ENCODE measurements around the gene POU3F3. TPM values are rescaled to one million over a fixed set of nuclear protein-coding genes. Genes with fewer than 3 reads are reported as not detected.

The POU3F3 gene
- total RNA-seq, 1 experiment from 2014 or later, result not detected

- H3K4me1 ChIP-seq (ENCODE audit: control insufficient read depth in 1 of 2, insufficient read depth in 2 of 2, low read length in 2 of 2), result no peaks in the 10 kb centered on the region
- H4K20me1 ChIP-seq (ENCODE audit: insufficient read depth), result no peaks in the 10 kb centered on the region; the same call in 1 of the 2 replicates
- no peaks in the 10 kb centered on the region for H3K27me3 ChIP-seq (ENCODE audit: insufficient read depth, low read length)
- H3K4me2 ChIP-seq (ENCODE audit: low read length), result no peak overlapping the region
- BruUV-seq (replicated peaks), result no TSS peak
- no peak overlapping the region for H2AFZ ChIP-seq (ENCODE audit: low read depth, low read length, poor library complexity, severe bottlenecking)
- intact Hi-C loops (cut with micrococcal nuclease), result no loop called here
- CTCF ChIA-PET, result interaction anchor here (2.5 kb wide), 1 partner anchor 11 kb away, joined by 15 read pairs; no protein-coding TSS in a partner anchor
- no peaks in the 10 kb centered on the region for H3K9me3 ChIP-seq (ENCODE audit: control insufficient read depth in 1 of 2, insufficient read depth in 1 of 2, low read depth in 1 of 2, low read length in 2 of 2)
- no peaks in the 10 kb centered on the region for H3K36me3 ChIP-seq (ENCODE audit: control insufficient read depth in 1 of 2, insufficient read depth in 2 of 2, low read length in 2 of 2)
- H3K4me3 ChIP-seq (replicated peaks in 1 of 2; ENCODE audit: low read depth in 1 of 2, low read length in 2 of 2), result no peak overlapping the region
- TF ChIP-seq CTCF (IDR thresholded peaks at IDR 0.05 in 2 of 3, conservative IDR thresholded peaks at IDR 0.05 in 1 of 3; ENCODE audit: borderline replicate concordance in 1 of 3, insufficient read depth in 1 of 3, low read depth in 2 of 3, low read length in 2 of 3) (no peak), POLR2A (IDR thresholded peaks at IDR 0.05; ENCODE audit: borderline replicate concordance, extremely low read depth, insufficient read depth, insufficient read length) (no peak), SP1 (IDR thresholded peaks at IDR 0.05; ENCODE audit: low read depth) (no peak), ZFX (IDR thresholded peaks at IDR 0.05) (no peak), FOSL1 (IDR thresholded peaks at IDR 0.05; ENCODE audit: low read depth) (no peak), EGR1 (IDR thresholded peaks at IDR 0.05; ENCODE audit: low read depth) (no peak), MAX (IDR thresholded peaks at IDR 0.05) (no peak), ZNF274 (IDR thresholded peaks at IDR 0.05; ENCODE audit: low read depth, low read length) (no peak), REST (IDR thresholded peaks at IDR 0.05; ENCODE audit: low read depth) (no peak), CEBPB (IDR thresholded peaks at IDR 0.05; ENCODE audit: low read depth) (no peak), YY1 (IDR thresholded peaks at IDR 0.05; ENCODE audit: extremely low read depth, insufficient replicate concordance, low read depth, low read length) (no peak), RAD21 (IDR thresholded peaks at IDR 0.05; ENCODE audit: low read depth) (no peak)
- TF ChIP-seq, protein P1, sequence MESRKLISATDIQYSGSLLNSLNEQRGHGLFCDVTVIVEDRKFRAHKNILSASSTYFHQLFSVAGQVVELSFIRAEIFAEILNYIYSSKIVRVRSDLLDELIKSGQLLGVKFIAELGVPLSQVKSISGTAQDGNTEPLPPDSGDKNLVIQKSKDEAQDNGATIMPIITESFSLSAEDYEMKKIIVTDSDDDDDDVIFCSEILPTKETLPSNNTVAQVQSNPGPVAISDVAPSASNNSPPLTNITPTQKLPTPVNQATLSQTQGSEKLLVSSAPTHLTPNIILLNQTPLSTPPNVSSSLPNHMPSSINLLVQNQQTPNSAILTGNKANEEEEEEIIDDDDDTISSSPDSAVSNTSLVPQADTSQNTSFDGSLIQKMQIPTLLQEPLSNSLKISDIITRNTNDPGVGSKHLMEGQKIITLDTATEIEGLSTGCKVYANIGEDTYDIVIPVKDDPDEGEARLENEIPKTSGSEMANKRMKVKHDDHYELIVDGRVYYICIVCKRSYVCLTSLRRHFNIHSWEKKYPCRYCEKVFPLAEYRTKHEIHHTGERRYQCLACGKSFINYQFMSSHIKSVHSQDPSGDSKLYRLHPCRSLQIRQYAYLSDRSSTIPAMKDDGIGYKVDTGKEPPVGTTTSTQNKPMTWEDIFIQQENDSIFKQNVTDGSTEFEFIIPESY (IDR thresholded peaks at IDR 0.05; ENCODE audit: extremely low read depth, insufficient replicate concordance, low read length), result no peak
- POLR2A ChIA-PET, result no interaction called here
- DNase-seq (ENCODE audit: low read depth, low spot score), result no peak
- H3K27ac ChIP-seq (ENCODE audit: low read depth, low read length), result no peak overlapping the region
- no peak overlapping the region for H3K9ac ChIP-seq (ENCODE audit: low read length)
- RAD21 ChIA-PET (ENCODE audit: low non-redundant PET in 1 of 2, low total read pairs in 2 of 2, uncharacterized antibody in 2 of 2, unreplicated experiment in 2 of 2), result no interaction called here
- no peaks in the 10 kb centered on the region for H3K79me2 ChIP-seq (ENCODE audit: insufficient read depth, low read length)
- no peaks in the 10 kb centered on the region for H3K9me2 ChIP-seq (ENCODE audit: insufficient read depth)
- ATAC-seq, result no peak
Measured at GRCh38 chr2:104860451-104860790, 6.5 kb downstream of the POU3F3 start.

All from HCT116 (cell line).